ENCODE data around the gene BMP6.

- no peak for TF ChIP-seq CTCF (IDR thresholded peaks at IDR 0.05 in 2 of 3, conservative IDR thresholded peaks at IDR 0.05 in 1 of 3; ENCODE audit: control insufficient read depth in 2 of 3, extremely low read depth in 1 of 3, insufficient read depth in 1 of 3, low read depth in 3 of 3, low read length in 3 of 3)
- TF ChIP-seq GABPA (IDR thresholded peaks at IDR 0.05; ENCODE audit: low read depth), result no peak
Observed at GRCh38 chr6:7697820-7698623, 27.9 kb upstream of the BMP6 start.
